Neural progenitor cell (in vitro differentiated cells): ENCODE data around the gene PHAX. TPM values are rescaled to one million over a fixed set of nuclear protein-coding genes. Genes with fewer than 3 reads are reported as not detected.

Experiments used
- DNase-seq: peaks from one replicate; pipeline ENCODE4 v3.0.0-alpha.2; 2016; ENCODE audit warnings: low spot score
- H2AFZ ChIP-seq: fragments of 200-600 bp; sonication (generic); replicated peaks from 2 replicates; pipeline ENCODE4 v1.6.1; 2016; ENCODE audit warnings: antibody characterized with exemption
- H3F3A ChIP-seq: fragments of 200-600 bp; sonication (generic); 2 replicates; pipeline ENCODE4 v1.6.1; 2016; ENCODE audit warnings: antibody characterized with exemption, low read depth
- H3K27ac ChIP-seq: fragments of 200-600 bp; sonication (generic); 2 replicates; pipeline ENCODE4 v1.5.1; 2016; ENCODE audit warnings: mild to moderate bottlenecking
- H3K27me3 ChIP-seq: fragments of 200-600 bp; sonication (generic); 2 replicates; pipeline ENCODE4 v1.6.1; 2016; ENCODE audit warnings: mild to moderate bottlenecking, moderate library complexity
- H3K36me3 ChIP-seq: fragments of 200-600 bp; sonication (generic); 2 replicates; pipeline ENCODE4 v1.5.1; 2016
- H3K4me1 ChIP-seq: fragments of 200-600 bp; sonication (generic); 2 replicates; pipeline ENCODE4 v1.6.1; 2016; ENCODE audit warnings: mixed run types
- H3K4me2 ChIP-seq: fragments of 200-600 bp; sonication (generic); 2 replicates; pipeline ENCODE4 v1.6.1; 2016
- H3K4me3 ChIP-seq: fragments of 200-600 bp; sonication (generic); 2 replicates; pipeline ENCODE4 v1.5.1; 2016
- H3K79me2 ChIP-seq: fragments of 200-600 bp; sonication (generic); 2 replicates; pipeline ENCODE4 v1.6.1; 2016; ENCODE audit warnings: low read depth
- H3K9ac ChIP-seq: fragments of 200-600 bp; sonication (generic); 2 replicates; pipeline ENCODE4 v1.6.1; 2016
- H3K9me3 ChIP-seq: fragments of 200-600 bp; sonication (generic); 2 replicates; pipeline ENCODE4 v1.5.1; 2016; ENCODE audit warnings: low read depth
- H4K20me1 ChIP-seq: fragments of 200-600 bp; sonication (generic); 2 replicates; pipeline ENCODE4 v1.6.1; 2016; ENCODE audit warnings: low read depth
- H3K27ac Mint-ChIP-seq: 3 replicates; pipeline ENCODE4 v1.8.0; 2021; ENCODE audit warnings: mixed read lengths
- H3K27me3 Mint-ChIP-seq: 2 replicates; pipeline ENCODE4 v1.8.0; 2022; ENCODE audit warnings: low read depth, mild to moderate bottlenecking, inconsistent platforms, moderate library complexity, mixed read lengths; ENCODE audit not compliant: insufficient read depth
- H3K36me3 Mint-ChIP-seq: 3 replicates; pipeline ENCODE4 v1.8.0; 2021; ENCODE audit warnings: mixed read lengths
- H3K4me1 Mint-ChIP-seq: 3 replicates; pipeline ENCODE4 v1.8.0; 2021; ENCODE audit warnings: mixed read lengths
- H3K4me3 Mint-ChIP-seq: 3 replicates; pipeline ENCODE4 v1.8.0; 2021; ENCODE audit warnings: mild to moderate bottlenecking, moderate library complexity, mixed read lengths
- H3K9me3 Mint-ChIP-seq: 3 replicates; pipeline ENCODE4 v1.8.0; 2020; ENCODE audit warnings: mixed read lengths
- EZH2 ChIP-seq: fragments of 200-600 bp; sonication (generic); IDR thresholded peaks from 2 replicates; pipeline ENCODE4 v1.6.1; 2017; ENCODE audit warnings: antibody characterized with exemption, mild to moderate bottlenecking, moderate library complexity
- EZH2phosphoT487 ChIP-seq: fragments of 200-600 bp; sonication (generic); IDR thresholded peaks from 2 replicates; pipeline ENCODE4 v1.6.1; 2017; ENCODE audit warnings: antibody characterized with exemption
- total RNA-seq: library from RNA; depleted of rRNA; stranded (reverse); fragments of >200 nt; gene quantifications from 2 replicates; pipeline ENCODE4 v1.2.3, GENCODE V29; 2015; ENCODE audit warnings: low replicate concordance
- TF ChIP-seq, protein P1 (sequence below): fragments of 200-600 bp; sonication (generic); IDR thresholded peaks from 2 replicates; pipeline ENCODE4 v1.5.1; 2017; ENCODE audit warnings: antibody characterized with exemption, mild to moderate bottlenecking

Gene PHAX
- total RNA-seq, 1 donor from 2014 or later: 86.8 TPM

DNA sequence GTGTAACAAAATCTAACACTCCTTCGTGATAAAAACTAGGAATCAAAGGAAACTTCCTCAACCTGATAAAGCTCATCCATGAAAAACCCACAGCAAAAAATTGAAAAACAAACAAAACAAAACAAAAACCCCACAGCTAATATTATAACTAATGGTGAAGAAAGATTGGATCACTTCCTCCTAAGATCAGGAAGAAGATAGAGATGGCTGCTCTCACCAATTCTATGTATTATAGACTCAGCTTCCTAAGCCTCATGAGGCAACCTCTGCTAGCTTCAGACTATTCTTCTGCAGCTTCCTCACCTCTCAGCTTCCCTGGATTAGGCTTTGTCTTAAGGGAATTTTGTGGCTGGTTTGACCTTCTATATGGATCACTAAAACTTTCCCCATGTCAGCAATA, 40.1 kb downstream of the PHAX start:
- Histone ChIP-seq H3K4me1 (no peaks in the 10 kb centered on the region), H3K36me3 (no peaks in the 10 kb centered on the region), H3K9ac (no peak overlapping the region), H3K27me3 (no peaks in the 10 kb centered on the region), H3K9me3 (peaks cover 11% of the 10 kb centered on the region), H3K79me2 (no peaks in the 10 kb centered on the region), H3F3A (no peaks in the 10 kb centered on the region), H2AFZ (no peak overlapping the region), H3K27ac (no peak overlapping the region), H3K4me2 (no peak overlapping the region), H4K20me1 (no peaks in the 10 kb centered on the region), H3K4me3 (no peak overlapping the region)
- H3K9me3 Mint-ChIP-seq: peaks cover 7% of the 10 kb centered on the region
- H3K27me3 Mint-ChIP-seq: peaks cover 7% of the 10 kb centered on the region
- H3K27ac Mint-ChIP-seq: no peak overlapping the region
- H3K36me3 Mint-ChIP-seq: no peaks in the 10 kb centered on the region
- H3K4me3 Mint-ChIP-seq: no peak overlapping the region
- TF ChIP-seq, protein P1, sequence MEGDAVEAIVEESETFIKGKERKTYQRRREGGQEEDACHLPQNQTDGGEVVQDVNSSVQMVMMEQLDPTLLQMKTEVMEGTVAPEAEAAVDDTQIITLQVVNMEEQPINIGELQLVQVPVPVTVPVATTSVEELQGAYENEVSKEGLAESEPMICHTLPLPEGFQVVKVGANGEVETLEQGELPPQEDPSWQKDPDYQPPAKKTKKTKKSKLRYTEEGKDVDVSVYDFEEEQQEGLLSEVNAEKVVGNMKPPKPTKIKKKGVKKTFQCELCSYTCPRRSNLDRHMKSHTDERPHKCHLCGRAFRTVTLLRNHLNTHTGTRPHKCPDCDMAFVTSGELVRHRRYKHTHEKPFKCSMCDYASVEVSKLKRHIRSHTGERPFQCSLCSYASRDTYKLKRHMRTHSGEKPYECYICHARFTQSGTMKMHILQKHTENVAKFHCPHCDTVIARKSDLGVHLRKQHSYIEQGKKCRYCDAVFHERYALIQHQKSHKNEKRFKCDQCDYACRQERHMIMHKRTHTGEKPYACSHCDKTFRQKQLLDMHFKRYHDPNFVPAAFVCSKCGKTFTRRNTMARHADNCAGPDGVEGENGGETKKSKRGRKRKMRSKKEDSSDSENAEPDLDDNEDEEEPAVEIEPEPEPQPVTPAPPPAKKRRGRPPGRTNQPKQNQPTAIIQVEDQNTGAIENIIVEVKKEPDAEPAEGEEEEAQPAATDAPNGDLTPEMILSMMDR: no peak
- TF ChIP-seq EZH2phosphoT487: no peak
- no peak for TF ChIP-seq EZH2
- H3K4me1 Mint-ChIP-seq: no peaks in the 10 kb centered on the region
- DNase-seq: no peak

GRCh38 chr5:126641387-126641786, 40.6 kb downstream of the PHAX start:
- H3K27me3 Mint-ChIP-seq: peaks cover 7% of the 10 kb centered on the region

DNA sequence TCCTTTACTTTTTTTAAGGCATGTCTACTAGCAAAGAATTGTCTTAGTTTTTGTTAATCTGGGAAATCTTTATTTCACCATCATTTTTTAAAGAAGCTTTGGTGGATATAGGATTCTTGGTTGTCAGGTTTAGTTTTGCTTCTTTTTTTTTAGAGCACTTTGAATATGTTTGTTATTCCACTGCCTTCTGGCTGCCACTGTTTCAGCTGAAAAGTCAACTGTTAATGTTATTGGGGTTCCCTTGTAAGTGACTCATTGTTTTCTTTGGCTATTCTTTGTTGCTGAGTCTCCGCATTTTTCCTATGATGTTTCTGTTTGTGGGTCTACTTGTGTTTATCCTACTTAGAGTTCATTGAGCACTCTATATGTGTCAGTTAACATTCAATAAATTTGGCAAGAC, 44.4 kb downstream of the PHAX start:
- no peaks in the 10 kb centered on the region for H3K79me2 ChIP-seq
- no peaks in the 10 kb centered on the region for H3F3A ChIP-seq
- H3K9ac ChIP-seq: no peak overlapping the region
- Mint-ChIP-seq H3K27ac (no peak overlapping the region), H3K9me3 (peaks cover 12% of the 10 kb centered on the region), H3K4me3 (no peak overlapping the region), H3K27me3 (peaks cover 5% of the 10 kb centered on the region), H3K4me1 (no peaks in the 10 kb centered on the region), H3K36me3 (no peaks in the 10 kb centered on the region)
- no peaks in the 10 kb centered on the region for H3K36me3 ChIP-seq
- no peaks in the 10 kb centered on the region for H3K4me1 ChIP-seq
- no peak for DNase-seq
- no peak overlapping the region for H3K4me3 ChIP-seq
- no peak overlapping the region for H3K27ac ChIP-seq
- no peak overlapping the region for H3K4me2 ChIP-seq
- H3K9me3 ChIP-seq: peaks cover 11% of the 10 kb centered on the region
- no peaks in the 10 kb centered on the region for H3K27me3 ChIP-seq
- H2AFZ ChIP-seq: no peak overlapping the region
- no peak for TF ChIP-seq EZH2phosphoT487
- TF ChIP-seq, protein P1: no peak
- TF ChIP-seq EZH2: no peak
- H4K20me1 ChIP-seq: no peaks in the 10 kb centered on the region

More at GRCh38 chr5:126641387-126641786, 40.6 kb downstream of the PHAX start:
- no peak overlapping the region for H3K4me3 ChIP-seq
- H3F3A ChIP-seq: no peaks in the 10 kb centered on the region
- TF ChIP-seq, protein P1: no peak
- no peak for TF ChIP-seq EZH2
- no peak overlapping the region for H3K4me3 Mint-ChIP-seq
- no peaks in the 10 kb centered on the region for H3K4me1 ChIP-seq
- H3K36me3 ChIP-seq: no peaks in the 10 kb centered on the region
- H2AFZ ChIP-seq: peak overlapping the region; percentile 10
- no peak overlapping the region for H3K4me2 ChIP-seq
- H3K9me3 Mint-ChIP-seq: peaks cover 7% of the 10 kb centered on the region
- no peaks in the 10 kb centered on the region for H4K20me1 ChIP-seq
- no peaks in the 10 kb centered on the region for H3K79me2 ChIP-seq
- H3K27ac ChIP-seq: no peak overlapping the region
- no peak overlapping the region for H3K27ac Mint-ChIP-seq
- H3K27me3 ChIP-seq: no peaks in the 10 kb centered on the region
- no peaks in the 10 kb centered on the region for H3K4me1 Mint-ChIP-seq
- H3K9ac ChIP-seq: no peak overlapping the region
- H3K36me3 Mint-ChIP-seq: no peaks in the 10 kb centered on the region
- peaks cover 11% of the 10 kb centered on the region for H3K9me3 ChIP-seq
- no peak for DNase-seq
